Neural cell (in vitro differentiated cells): ENCODE data around the gene ATG2B.

Source experiments
- CTCF ChIP-seq: fragments of 450-650 bp; IDR thresholded peaks from 2 replicates; pipeline ENCODE4 v1.5.1; 2014; ENCODE audit warnings: antibody characterized with exemption, mild to moderate bottlenecking, moderate library complexity; ENCODE audit not compliant: poor library complexity, severe bottlenecking
- EP300 ChIP-seq: fragments of 450-650 bp; conservative IDR thresholded peaks from 2 replicates; pipeline ENCODE4 v1.6.1; 2014; ENCODE audit warnings: antibody characterized with exemption, mild to moderate bottlenecking, moderate library complexity; ENCODE audit not compliant: poor library complexity, severe bottlenecking
- EZH2 ChIP-seq: fragments of 200-600, 300-800 bp; shearing (Covaris generic), sonication (generic); IDR thresholded peaks from 2 replicates; pipeline ENCODE4 v1.6.1; 2014; ENCODE audit warnings: antibody characterized with exemption, low read length, borderline replicate concordance, mild to moderate bottlenecking; ENCODE audit not compliant: insufficient read depth, poor library complexity, severe bottlenecking
- MXI1 ChIP-seq: fragments of 450-650 bp; conservative IDR thresholded peaks from 2 replicates; pipeline ENCODE4 v1.6.1; 2014; ENCODE audit warnings: antibody characterized with exemption, mild to moderate bottlenecking; ENCODE audit not compliant: poor library complexity, severe bottlenecking
- POLR2AphosphoS5 ChIP-seq: IDR thresholded peaks from 2 replicates; pipeline ENCODE4 v1.6.1; 2012
- RAD21 ChIP-seq: fragments of 450-650 bp; conservative IDR thresholded peaks from 2 replicates; pipeline ENCODE4 v1.6.1; 2014; ENCODE audit warnings: antibody characterized with exemption, mild to moderate bottlenecking, moderate library complexity
- REST ChIP-seq: IDR thresholded peaks from 2 replicates; pipeline ENCODE4 v1.6.1; 2012; ENCODE audit warnings: borderline replicate concordance
- TAF1 ChIP-seq: IDR thresholded peaks from 2 replicates; pipeline ENCODE4 v1.6.1; 2012; ENCODE audit warnings: low read depth

- TF ChIP-seq TAF1 = no peak
- no peak for TF ChIP-seq CTCF
- TF ChIP-seq RAD21 = no peak
- no peak for TF ChIP-seq EP300
- no peak for TF ChIP-seq REST
- TF ChIP-seq EZH2 = no peak
- no peak for TF ChIP-seq POLR2AphosphoS5
- TF ChIP-seq MXI1 = no peak
Measured at GRCh38 chr14:96318836-96319235, 44.3 kb downstream of the ATG2B start.
